HG03097 (cell line): Measurements from ENCODE around the gene DOCK2.
A peak's percentile ranks its signal among the peaks of the same experiment; 100 is the strongest.
"Not testable (repeated sequence)": the region's sequence is repeated elsewhere in the genome, so short reads cannot be mapped to it uniquely, and the experiment has no call there.

ENCODE experiments used
- ATAC-seq: cut with Tn5 transposase; IDR thresholded peaks from one replicate; pipeline ENCODE4 v1.9.1; 2021; ENCODE audit not compliant: unreplicated experiment, low FRiP score

Gene DOCK2

DNA sequence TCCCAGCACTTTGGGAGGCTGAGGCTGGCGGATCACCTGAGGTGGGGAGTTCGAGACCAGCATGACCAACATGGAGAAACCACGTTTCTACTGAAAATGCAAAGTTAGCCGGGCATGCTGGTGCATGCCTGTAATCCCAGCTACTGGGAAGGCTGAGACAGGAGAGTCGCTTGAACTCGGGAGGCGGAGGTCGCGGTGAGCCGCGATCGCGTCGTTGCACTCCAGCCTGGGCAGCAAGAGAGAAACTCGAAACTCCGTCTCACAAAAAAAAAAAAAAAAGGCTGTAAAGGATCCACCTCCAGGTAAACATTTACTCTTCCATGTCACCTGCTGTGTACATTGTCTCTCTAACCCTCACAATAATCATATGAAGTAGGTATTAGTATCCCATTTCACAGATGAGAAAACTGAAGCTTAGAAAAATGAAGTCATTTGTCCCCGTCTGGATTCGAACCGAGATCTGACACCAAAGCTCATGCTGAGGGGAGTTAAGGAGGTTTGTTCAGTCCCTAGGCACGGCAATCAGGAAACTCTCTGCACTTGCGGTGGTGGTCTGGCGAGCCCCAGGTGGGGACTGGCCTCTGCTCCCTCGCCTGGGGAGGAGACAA lies 494 bp upstream of the DOCK2 start:
- ATAC-seq: no peak

- ATAC-seq: peak; percentile 58
Measured at GRCh38 chr5:169637549-169638121, 560 bp downstream of the DOCK2 start.

GRCh38 chr5:169641253-169641652 lies 4.2 kb downstream of the DOCK2 start:
- no peak for ATAC-seq

DNA sequence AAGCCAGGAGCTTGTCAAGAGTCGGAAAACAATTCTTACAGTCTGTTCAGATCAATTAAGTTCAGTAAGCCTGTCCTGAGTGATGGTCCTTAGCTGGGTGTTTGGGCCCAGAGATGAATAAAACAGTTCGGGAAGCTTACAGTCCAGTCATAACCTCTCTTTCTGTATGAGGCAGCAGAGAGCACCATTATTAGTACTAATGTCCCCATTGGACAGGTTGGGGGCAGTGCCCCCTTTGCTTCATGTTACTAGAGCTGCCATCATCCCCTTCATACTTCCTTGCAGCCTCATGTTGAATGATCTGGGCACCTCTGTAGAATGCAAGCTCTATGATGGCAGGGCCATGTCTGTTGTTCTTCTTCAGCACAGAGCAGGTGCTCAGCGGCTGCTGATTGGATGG lies 9.8 kb downstream of the DOCK2 start:
- no peak for ATAC-seq

- no peak for ATAC-seq
Measured at GRCh38 chr5:169647566-169647965, 10.5 kb downstream of the DOCK2 start.

DNA sequence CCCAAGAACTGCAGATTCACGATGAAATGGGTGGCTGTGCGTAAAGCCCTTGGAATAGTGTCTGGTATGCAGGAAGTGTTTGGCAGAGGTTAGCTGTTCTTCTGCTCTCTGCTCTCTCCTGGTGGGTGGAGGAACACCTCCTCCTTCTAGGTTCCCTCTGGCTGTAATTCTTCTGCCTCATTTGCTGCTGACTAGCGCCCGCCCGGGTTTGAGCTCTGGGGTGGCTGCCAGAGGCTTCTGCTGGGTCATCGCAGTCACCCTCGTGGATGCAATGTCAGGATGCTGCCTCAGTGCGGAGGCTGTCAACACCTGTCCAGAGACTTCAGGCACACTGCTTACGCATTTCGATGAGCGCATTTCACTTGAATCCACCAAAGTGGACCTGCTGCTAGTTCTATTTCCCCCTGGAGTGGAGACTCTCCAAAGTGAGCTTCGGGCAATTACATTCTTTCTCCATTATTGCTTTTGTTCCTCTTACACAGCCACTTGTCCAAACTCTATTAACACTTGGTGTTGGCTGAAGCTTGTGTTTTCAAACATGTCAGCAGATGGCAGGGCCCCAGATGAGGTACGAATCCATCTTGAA lies 11.7 kb downstream of the DOCK2 start:
- no peak for ATAC-seq

- no peak for ATAC-seq
Measured at GRCh38 chr5:169649486-169649885, 12.4 kb downstream of the DOCK2 start.

- ATAC-seq: peak; percentile 49
Measured at GRCh38 chr5:169650701-169651331, 13.7 kb downstream of the DOCK2 start.

DNA sequence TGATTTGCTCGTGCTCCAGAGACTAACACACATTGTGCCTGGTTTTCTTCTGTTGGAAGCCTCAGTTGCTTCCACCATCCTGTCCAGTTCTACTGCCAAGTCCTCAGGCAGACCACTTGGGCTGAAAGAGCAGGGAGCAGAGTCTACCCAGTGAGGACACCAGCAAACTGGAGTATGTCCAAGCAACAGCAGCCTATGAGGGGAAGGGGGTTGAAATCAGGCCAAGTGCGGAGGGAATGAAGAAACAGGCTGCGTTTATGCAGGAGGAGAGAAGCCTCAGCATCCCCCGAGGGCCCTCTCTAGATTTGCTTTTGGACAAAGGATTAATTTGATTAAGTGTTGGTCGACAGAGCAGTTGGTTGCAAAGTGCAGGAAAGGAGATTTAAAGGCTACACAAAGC lies 14.5 kb downstream of the DOCK2 start:
- no peak for ATAC-seq

DNA sequence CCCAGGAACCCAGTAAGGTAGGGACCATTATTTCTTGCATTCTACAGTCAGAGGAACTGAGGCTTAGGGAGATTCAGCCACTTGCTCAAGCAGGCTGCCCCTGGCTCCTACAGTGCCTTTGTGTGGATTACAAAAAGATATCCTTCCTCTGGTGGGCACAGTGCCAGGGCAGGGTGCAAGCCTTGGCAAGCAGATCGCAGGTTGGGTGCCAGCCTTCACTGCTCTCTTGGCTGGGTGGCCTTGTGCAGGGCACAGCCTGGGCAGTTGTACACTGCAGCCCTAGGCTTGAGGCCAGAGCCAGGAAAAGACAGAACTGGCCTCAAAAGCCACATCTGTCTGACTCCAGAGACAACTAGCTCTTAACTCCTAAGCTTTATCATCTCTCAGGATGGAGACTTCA lies 15.0 kb downstream of the DOCK2 start:
- no peak for ATAC-seq

- ATAC-seq: no peak
Measured at GRCh38 chr5:169653091-169653490, 16.0 kb downstream of the DOCK2 start.

DNA sequence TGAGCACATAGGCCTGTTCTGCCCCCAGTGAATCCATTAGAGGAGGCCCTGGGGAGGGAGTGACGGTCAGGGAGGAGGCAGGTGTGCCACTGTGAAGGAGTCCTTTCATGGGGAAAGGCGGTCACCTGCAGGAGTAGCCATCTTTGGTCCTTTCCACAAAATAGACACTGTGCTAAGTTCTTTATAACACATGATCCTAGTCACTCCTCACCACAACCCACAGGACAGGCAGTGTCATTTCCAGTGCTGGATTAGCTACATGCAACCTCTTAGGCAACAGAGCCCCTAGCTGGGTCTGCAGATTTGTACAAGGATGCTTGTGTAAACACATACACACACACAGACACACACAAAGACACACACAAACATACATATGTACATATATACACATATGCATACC lies 18.3 kb downstream of the DOCK2 start:
- no peak for ATAC-seq

GRCh38 chr5:169656125-169656901 lies 19.2 kb downstream of the DOCK2 start:
- peak; percentile 51 for ATAC-seq

DNA sequence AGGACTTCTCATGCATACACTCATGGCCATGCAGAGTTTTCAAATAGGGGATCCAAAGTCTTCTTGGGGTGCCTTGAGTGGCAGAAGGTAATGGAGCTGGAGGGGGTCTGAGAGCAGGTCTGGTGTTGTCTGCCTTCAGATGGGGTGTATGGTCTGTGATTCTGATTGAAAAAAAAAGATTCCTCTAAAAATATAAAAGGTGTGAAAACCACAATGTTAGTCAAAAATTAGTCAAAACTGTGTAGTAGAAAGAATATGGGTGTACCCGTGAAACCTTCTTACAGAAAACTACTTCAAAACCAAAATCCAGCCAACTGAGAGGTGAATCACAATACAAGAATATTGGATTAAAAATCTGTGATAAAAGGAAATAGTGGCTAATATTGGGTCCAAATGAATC lies 20.1 kb downstream of the DOCK2 start:
- ATAC-seq: no peak

- not testable (repeated sequence) for ATAC-seq
Measured at GRCh38 chr5:169662451-169662850, 25.4 kb downstream of the DOCK2 start.

DNA sequence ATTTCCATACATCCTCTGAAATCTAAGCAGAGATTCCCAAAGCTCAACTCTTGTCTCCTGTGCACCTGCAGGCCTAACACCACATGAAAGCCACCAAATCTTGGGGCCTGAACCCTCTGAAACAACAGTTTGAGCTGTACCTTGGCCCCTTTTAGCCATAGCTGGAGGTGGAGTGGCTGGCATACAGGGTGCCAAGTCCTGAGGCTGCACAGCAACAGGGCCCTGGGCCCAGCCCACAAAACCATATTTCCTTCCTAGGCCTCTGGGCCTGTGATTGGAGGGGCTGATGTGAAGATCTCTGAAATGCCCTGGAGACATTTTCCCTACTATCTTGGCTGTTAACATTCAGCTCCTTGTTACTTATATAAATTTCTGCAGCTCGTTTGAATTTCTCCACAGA lies 26.5 kb downstream of the DOCK2 start:
- no peak for ATAC-seq

DNA sequence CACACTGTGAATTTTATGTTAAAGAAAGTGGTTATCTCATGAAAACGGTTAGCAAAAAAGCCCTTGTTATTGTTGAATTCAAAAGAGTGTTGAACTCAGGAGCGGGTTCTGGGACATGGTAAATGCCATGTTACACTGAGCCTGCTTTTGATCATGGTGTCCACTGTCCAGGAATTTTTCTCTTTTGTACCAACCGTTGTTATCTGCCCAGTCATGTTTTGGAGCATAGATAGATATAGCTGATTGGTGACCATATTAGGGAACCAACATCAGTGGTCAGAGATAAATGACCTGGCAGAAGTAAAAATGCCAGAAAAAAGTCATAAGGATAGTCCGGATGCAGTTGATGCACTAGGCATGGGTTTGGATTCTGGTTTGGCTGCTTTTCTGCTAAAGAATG lies 29.3 kb downstream of the DOCK2 start:
- no peak for ATAC-seq

- ATAC-seq: no peak
Measured at GRCh38 chr5:169667896-169668674, 31.0 kb downstream of the DOCK2 start.

DNA sequence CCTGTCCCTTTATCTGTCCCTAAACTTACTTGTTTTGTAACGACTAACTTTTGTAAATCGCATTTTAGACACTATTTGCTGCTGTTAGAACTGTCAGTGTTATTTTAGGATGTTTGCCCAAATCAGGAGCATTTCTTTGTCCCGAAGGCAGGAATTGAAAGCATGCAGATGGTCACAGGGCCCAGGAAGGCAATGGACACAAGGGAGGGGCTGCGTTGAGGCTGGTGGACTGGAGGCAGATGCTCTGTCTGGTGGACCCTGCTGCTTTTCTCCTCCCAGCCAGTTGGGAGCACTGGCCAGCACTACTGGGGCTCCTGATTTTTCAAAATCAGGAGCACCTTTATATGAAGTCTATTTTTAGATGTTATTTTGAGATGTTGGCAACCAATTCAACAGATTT lies 31.7 kb downstream of the DOCK2 start:
- no peak for ATAC-seq

GRCh38 chr5:169670769-169671525 lies 33.9 kb downstream of the DOCK2 start:
- peak; percentile 87 for ATAC-seq
